PC-9 (cell line): ENCODE results near the gene CDC14A.

ENCODE experiments used
- CTCF ChIP-seq: fragments of 200-600 bp; sonication (generic); conservative IDR thresholded peaks from 2 replicates; pipeline ENCODE4 v1.6.1; 2017; ENCODE audit warnings: mixed run types, antibody characterized with exemption, mild to moderate bottlenecking, moderate library complexity
- EZH2 ChIP-seq: fragments of 200-600 bp; sonication (generic); IDR thresholded peaks from 2 replicates; pipeline ENCODE4 v1.8.0; 2017; ENCODE audit warnings: antibody characterized with exemption, low read depth

GRCh38 chr1:100304227-100304626 is 48.1 kb upstream of the CDC14A start:
- TF ChIP-seq CTCF (no peak), EZH2 (no peak)
